ENCODE data around the gene STAG3. TPM values are rescaled to one million over a fixed set of nuclear protein-coding genes. Genes with fewer than 3 reads are reported as not detected.

The STAG3 gene
- polyA plus RNA-seq, 1 donor from 2014 or later = 0.64 TPM

GRCh38 chr7:100220586-100221230 lies 43.0 kb downstream of the STAG3 start:
- H3K36me3 ChIP-seq (ENCODE audit: insufficient read depth, low read length) = no peaks in the 10 kb centered on the region

GRCh38 chr7:100221231-100221718 lies 43.6 kb downstream of the STAG3 start:
- no peaks in the 10 kb centered on the region for H3K36me3 ChIP-seq (ENCODE audit: insufficient read depth, low read length)
- H3F3A ChIP-seq (ENCODE audit: insufficient read depth, low read length, poor library complexity, severe bottlenecking) = no peaks in the 10 kb centered on the region
- no peak overlapping the region for H3K27ac ChIP-seq (ENCODE audit: low read length)
- no peak overlapping the region for H2AFZ ChIP-seq (ENCODE audit: low read depth, low read length)
- TF ChIP-seq REST (IDR thresholded peaks at IDR 0.05; ENCODE audit: borderline replicate concordance) (no peak), TAF1 (IDR thresholded peaks at IDR 0.05; ENCODE audit: low read depth) (no peak), EP300 (conservative IDR thresholded peaks at IDR 0.05; ENCODE audit: poor library complexity, severe bottlenecking) (no peak)
- no peaks in the 10 kb centered on the region for H3K79me2 ChIP-seq (replicated peaks; ENCODE audit: insufficient read depth, low read length)
- H4K20me1 ChIP-seq (ENCODE audit: insufficient read depth) = no peaks in the 10 kb centered on the region
- no peaks in the 10 kb centered on the region for H3K9me3 ChIP-seq (ENCODE audit: low read length)
- H3K27me3 ChIP-seq (ENCODE audit: insufficient read depth, low read depth, low read length) = no peaks in the 10 kb centered on the region
- H3K4me3 ChIP-seq (ENCODE audit: low read length) = no peak overlapping the region
- H3K9me2 ChIP-seq (ENCODE audit: insufficient read depth, low read length) = no peaks in the 10 kb centered on the region
- no peak overlapping the region for H3K9ac ChIP-seq (ENCODE audit: low read length)
- H3K4me2 ChIP-seq (ENCODE audit: low read length) = no peak overlapping the region

More at GRCh38 chr7:100220586-100221230, 43.0 kb downstream of the STAG3 start:
- Histone ChIP-seq H3K9ac (ENCODE audit: low read length) (no peak overlapping the region), H4K20me1 (ENCODE audit: insufficient read depth) (no peaks in the 10 kb centered on the region), H3K4me2 (ENCODE audit: low read length) (no peak overlapping the region), H3K4me3 (ENCODE audit: low read length) (no peak overlapping the region), H3K27me3 (ENCODE audit: insufficient read depth, low read depth, low read length) (no peaks in the 10 kb centered on the region), H3F3A (ENCODE audit: insufficient read depth, low read length, poor library complexity, severe bottlenecking) (no peaks in the 10 kb centered on the region), H3K79me2 (replicated peaks; ENCODE audit: insufficient read depth, low read length) (no peaks in the 10 kb centered on the region), H2AFZ (ENCODE audit: low read depth, low read length) (no peak overlapping the region), H3K27ac (ENCODE audit: low read length) (no peak overlapping the region), H3K9me2 (ENCODE audit: insufficient read depth, low read length) (no peaks in the 10 kb centered on the region), H3K9me3 (ENCODE audit: low read length) (no peaks in the 10 kb centered on the region)
- no peak for TF ChIP-seq MXI1 (conservative IDR thresholded peaks at IDR 0.05; ENCODE audit: poor library complexity, severe bottlenecking)
- TF ChIP-seq TAF1 (IDR thresholded peaks at IDR 0.05; ENCODE audit: low read depth) = no peak

GRCh38 chr7:100221767-100222444 lies 44.2 kb downstream of the STAG3 start:
- Histone ChIP-seq H3K36me3 (ENCODE audit: insufficient read depth, low read length) (no peaks in the 10 kb centered on the region), H3K9ac (ENCODE audit: low read length) (no peak overlapping the region), H3K9me2 (ENCODE audit: insufficient read depth, low read length) (no peaks in the 10 kb centered on the region), H3F3A (ENCODE audit: insufficient read depth, low read length, poor library complexity, severe bottlenecking) (no peaks in the 10 kb centered on the region), H3K4me2 (ENCODE audit: low read length) (no peak overlapping the region), H4K20me1 (ENCODE audit: insufficient read depth) (no peaks in the 10 kb centered on the region), H3K4me3 (ENCODE audit: low read length) (no peak overlapping the region), H3K9me3 (ENCODE audit: low read length) (no peaks in the 10 kb centered on the region), H3K79me2 (replicated peaks; ENCODE audit: insufficient read depth, low read length) (no peaks in the 10 kb centered on the region), H3K27ac (ENCODE audit: low read length) (no peak overlapping the region), H2AFZ (ENCODE audit: low read depth, low read length) (no peak overlapping the region), H3K27me3 (ENCODE audit: insufficient read depth, low read depth, low read length) (no peaks in the 10 kb centered on the region)
- TF ChIP-seq MXI1 (conservative IDR thresholded peaks at IDR 0.05; ENCODE audit: poor library complexity, severe bottlenecking) (no peak), EP300 (conservative IDR thresholded peaks at IDR 0.05; ENCODE audit: poor library complexity, severe bottlenecking) (no peak), REST (IDR thresholded peaks at IDR 0.05; ENCODE audit: borderline replicate concordance) (no peak), CTCF (IDR thresholded peaks at IDR 0.05; ENCODE audit: poor library complexity, severe bottlenecking) (no peak), POLR2AphosphoS5 (IDR thresholded peaks at IDR 0.05) (no peak), TAF1 (IDR thresholded peaks at IDR 0.05; ENCODE audit: low read depth) (no peak), SMC3 (conservative IDR thresholded peaks at IDR 0.05; ENCODE audit: poor library complexity) (no peak), RAD21 (conservative IDR thresholded peaks at IDR 0.05) (no peak), EZH2 (IDR thresholded peaks at IDR 0.05; ENCODE audit: borderline replicate concordance, insufficient read depth, low read length, poor library complexity, severe bottlenecking) (no peak)
